K562 (cell line): ENCODE measurements around the gene GCN1. TPM values are rescaled to one million over a fixed set of nuclear protein-coding genes. Genes with fewer than 3 reads are reported as not detected.
A peak's percentile ranks its signal among the peaks of the same experiment; 100 is the strongest.

ENCODE experiments used
- C11orf30 ChIP-seq: fragments of 450-650 bp; IDR thresholded peaks from 2 replicates; pipeline ENCODE4 v1.6.1; 2016; ENCODE audit warnings: low read depth, mild to moderate bottlenecking
- E4F1 ChIP-seq: fragments of 250-450 bp; sonication (Bioruptor Pico); IDR thresholded peaks from 2 replicates; pipeline ENCODE4 v1.5.0; 2021; ENCODE audit warnings: mild to moderate bottlenecking, borderline replicate concordance
- EP300 ChIP-seq: IDR thresholded peaks from 2 replicates; pipeline ENCODE4 v1.6.1; 2012; ENCODE audit warnings: low read length, improper control_type of control experiment
- GATAD2B ChIP-seq: fragments of 450-650 bp; IDR thresholded peaks from 2 replicates; pipeline ENCODE4 v1.6.1; 2017; ENCODE audit warnings: mild to moderate bottlenecking, borderline replicate concordance
- MTA3 ChIP-seq: fragments of 450-650 bp; formaldehyde crosslinking; IDR thresholded peaks from 2 replicates; pipeline ENCODE4 v1.6.1; 2017; ENCODE audit warnings: mild to moderate bottlenecking, borderline replicate concordance
- PCBP2 ChIP-seq: fragments of 200-400 bp; formaldehyde crosslinking; IDR thresholded peaks from 2 replicates; pipeline ENCODE4 v1.6.1; 2018; ENCODE audit warnings: low read length, low read depth, mild to moderate bottlenecking, moderate library complexity; ENCODE audit not compliant: poor library complexity, severe bottlenecking
- POLR2A ChIP-seq: fragments of 450-650 bp; conservative IDR thresholded peaks from 2 replicates; pipeline ENCODE4 v1.6.1; 2016
- POLR2AphosphoS2 ChIP-seq: IDR thresholded peaks from 2 replicates; pipeline ENCODE4 v1.6.1; 2012; ENCODE audit warnings: low read length, improper control_type of control experiment
- POLR2AphosphoS5 ChIP-seq: IDR thresholded peaks from 2 replicates; pipeline ENCODE4 v1.6.1; 2011; ENCODE audit warnings: mild to moderate bottlenecking, low read depth, low read length, moderate library complexity; ENCODE audit not compliant: control insufficient read depth, insufficient read depth
- REST ChIP-seq, 2 experiments: fragments of 450-650 bp; formaldehyde crosslinking in 1 of 2; IDR thresholded peaks; 2 replicates each; pipeline versions ENCODE4 v1.4.0 to v1.6.1; 2014 to 2020; ENCODE audit warnings: mild to moderate bottlenecking in 2 of 2, borderline replicate concordance in 1 of 2, low read depth in 1 of 2
- TCF15 ChIP-seq: fragments of 250-450 bp; sonication (Bioruptor Pico); IDR thresholded peaks from 2 replicates; pipeline ENCODE4 v1.8.0; 2022; ENCODE audit warnings: moderate library complexity, mild to moderate bottlenecking, inconsistent platforms
- ZMIZ1 ChIP-seq, 2 experiments: fragments of 150-350 bp in 1 of 2; IDR thresholded peaks; 2 replicates each; pipeline ENCODE4 v1.6.1; 2012 to 2016; ENCODE audit warnings: low read depth in 2 of 2, low read length in 2 of 2, mild to moderate bottlenecking in 1 of 2, moderate library complexity in 1 of 2
- polyA plus RNA-seq, 8 experiments: library from polyadenylated mRNA; depleted of rRNA in 4 of 8; stranded (reverse) in 5 of 8; unstranded in 3 of 8; fragments of >200 nt; fragmentation: Nextera tagmentation in 2 of 8; fragmentation: Illumina TruSeq in 1 of 8; extraction: Ambion mirVana in 2 of 8; extraction: Trizol in 1 of 8; gene quantifications; 2 replicates each; pipeline versions ENCODE4 v1.2.1 to v1.2.3, GENCODE V29; 2011 to 2014; ENCODE audit warnings: inconsistent platforms in 1 of 8, missing spikeins in 1 of 8
- total RNA-seq, 7 experiments: library from RNA; depleted of rRNA in 6 of 7; stranded (reverse); fragments of >200 nt in 6 of 7; fragmentation: Illumina TruSeq in 2 of 7; extraction: Trizol in 2 of 7; gene quantifications; 2 replicates each; pipeline versions ENCODE4 v1.2.1 to v1.2.3, GENCODE V29; 2011 to 2021; ENCODE audit warnings: low replicate concordance in 1 of 7

The GCN1 gene
- total and polyA plus RNA-seq, 9 of the 15 experiments (the other 6 are each of a cell fraction or from before 2014, with no cell fraction given), result 11.9 to 190 (median 51.7) TPM

GRCh38 chr12:120231316-120232011 is 36.9 kb upstream of the GCN1 start (continued):
- no peak for TF ChIP-seq E4F1 (CRISPR knock-in tag)
- no peak; the same call in 1 of the 2 replicates for TF ChIP-seq POLR2AphosphoS5
- TF ChIP-seq PCBP2, result no peak
- TF ChIP-seq POLR2A, result no peak; the same call in 1 of the 2 replicates
- no peak for TF ChIP-seq REST (IDR thresholded peaks at IDR 0.05; ENCODE audit: borderline replicate concordance)
- no peak for TF ChIP-seq REST (CRISPR knock-in tag; IDR thresholded peaks at IDR 0.05; ENCODE audit: low read depth)
- no peak for TF ChIP-seq POLR2AphosphoS2
- peak in 1 of 2 experiments; percentile 62; a peak in 1 of 4 replicates for TF ChIP-seq ZMIZ1 (IDR thresholded peaks at IDR 0.05; ENCODE audit: low read depth in 2 of 2, low read length in 2 of 2)
- TF ChIP-seq EP300, result peak; percentile 83
- peak; percentile 84 for TF ChIP-seq C11orf30
- TF ChIP-seq MTA3, result peak; percentile 48; the same call in 1 of the 2 replicates
- TF ChIP-seq GATAD2B, result peak; percentile 66; the same call in 1 of the 2 replicates
- TF ChIP-seq TCF15 (CRISPR knock-in tag), result no peak
